ENCODE measurements around the gene FSD1. TPM values are rescaled to one million over a fixed set of nuclear protein-coding genes. Genes with fewer than 3 reads are reported as not detected.
"Not testable (repeated sequence)": the region's sequence is repeated elsewhere in the genome, so short reads cannot be mapped to it uniquely, and the experiment has no call there.

FSD1 gene
- total RNA-seq, 1 experiment from 2014 or later, result 10.0 TPM

GRCh38 chr19:4313847-4314490, 9.6 kb downstream of the FSD1 start:
- DNase-seq (ENCODE audit: low read depth), result no peak

GRCh38 chr19:4316956-4317355, 12.6 kb downstream of the FSD1 start:
- DNase-seq (ENCODE audit: low read depth), result no peak

- DNase-seq (ENCODE audit: low read depth), result no peak
Measured at GRCh38 chr19:4318460-4318859, 14.1 kb downstream of the FSD1 start.

- no peak for DNase-seq (ENCODE audit: low read depth)
Measured at GRCh38 chr19:4319067-4319718, 14.8 kb downstream of the FSD1 start.

- no peak for DNase-seq (ENCODE audit: low read depth)
Measured at GRCh38 chr19:4320419-4320818, 16.0 kb downstream of the FSD1 start.

- DNase-seq (ENCODE audit: low read depth), result no peak
Measured at GRCh38 chr19:4322942-4323665, 18.7 kb downstream of the FSD1 start.

- no peak for DNase-seq (ENCODE audit: low read depth)
Measured at GRCh38 chr19:4323692-4324091, 19.3 kb downstream of the FSD1 start.

GRCh38 chr19:4324228-4324627, 19.8 kb downstream of the FSD1 start:
- no peak for DNase-seq (ENCODE audit: low read depth)

- no peak for DNase-seq (ENCODE audit: low read depth)
Measured at GRCh38 chr19:4326215-4326836, 21.9 kb downstream of the FSD1 start.

- DNase-seq (ENCODE audit: low read depth), result no peak
Measured at GRCh38 chr19:4326837-4327251, 22.4 kb downstream of the FSD1 start.

- DNase-seq (ENCODE audit: low read depth), result no peak
Measured at GRCh38 chr19:4327252-4327876, 23.0 kb downstream of the FSD1 start.

- DNase-seq (ENCODE audit: low read depth), result no peak
Measured at GRCh38 chr19:4327877-4328242, 23.5 kb downstream of the FSD1 start.

- DNase-seq (ENCODE audit: low read depth), result peak; percentile 75
Measured at GRCh38 chr19:4328243-4328990, 24.0 kb downstream of the FSD1 start.

GRCh38 chr19:4328991-4329681, 24.7 kb downstream of the FSD1 start:
- not testable (repeated sequence) for DNase-seq (ENCODE audit: low read depth)

GRCh38 chr19:4329858-4330257, 25.5 kb downstream of the FSD1 start:
- DNase-seq (ENCODE audit: low read depth), result no peak

GRCh38 chr19:4334929-4335570, 30.7 kb downstream of the FSD1 start:
- DNase-seq (ENCODE audit: low read depth), result no peak

- no peak for DNase-seq (ENCODE audit: low read depth)
Measured at GRCh38 chr19:4337906-4338440, 33.6 kb downstream of the FSD1 start.

- no peak for DNase-seq (ENCODE audit: low read depth)
Measured at GRCh38 chr19:4338441-4339355, 34.3 kb downstream of the FSD1 start, which contains the start of gene STAP2. TSS of gene STAP2 (minus strand) at chr19:4338827. CDS start at chr19:4338753, 74 bp downstream.

GRCh38 chr19:4342314-4342614, 37.9 kb downstream of the FSD1 start:
- DNase-seq (ENCODE audit: low read depth), result peak; percentile 19
